Measurements from ENCODE around the gene JARID2.

GRCh38 chr6:15269011-15269410 lies 23.1 kb downstream of the JARID2 start:
- TF ChIP-seq CTCF (IDR thresholded peaks at IDR 0.05) (no peak), POLR2A (IDR thresholded peaks at IDR 0.05) (no peak), POLR2AphosphoS5 (IDR thresholded peaks at IDR 0.05) (no peak)

All from suprapubic skin (tissue), 4 donors.